ENCODE measurements around the gene CAMKK2. TPM values are rescaled to one million over a fixed set of nuclear protein-coding genes. Genes with fewer than 3 reads are reported as not detected.
"Not testable (repeated sequence)": the region's sequence is repeated elsewhere in the genome, so short reads cannot be mapped to it uniquely, and the experiment has no call there.

The CAMKK2 gene
- total RNA-seq, 2 experiments from 2014 or later = 27.6 to 29.1 TPM

GRCh38 chr12:121264951-121265515 is 31.5 kb downstream of the CAMKK2 start:
- no peak for DNase-seq

DNA sequence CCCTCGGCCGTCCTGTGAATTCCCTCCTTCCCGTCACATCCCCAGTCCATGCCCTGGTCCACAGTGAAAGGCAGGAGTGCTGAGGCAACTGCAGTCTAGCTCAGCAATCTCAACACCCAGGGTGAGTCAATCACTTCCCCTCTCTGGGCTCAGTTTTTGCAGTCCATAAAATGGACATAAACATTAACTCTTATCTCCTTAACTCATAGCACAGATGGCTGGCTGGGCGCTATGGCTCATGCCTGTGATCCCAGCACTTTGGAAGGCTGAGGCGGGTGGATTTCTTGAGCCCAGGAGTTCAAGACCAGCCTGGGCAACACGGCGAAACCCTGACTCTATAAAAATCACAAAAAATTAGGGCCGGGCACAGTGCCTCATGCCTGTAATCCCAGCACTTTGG is 32.4 kb downstream of the CAMKK2 start:
- ChIA-PET POLR2A (no interaction called here), CTCF (no interaction called here)
- no peaks in the 10 kb centered on the region for H3K4me1 Mint-ChIP-seq
- no peak for DNase-seq
- H3K27ac Mint-ChIP-seq = no peak overlapping the region
- no peaks in the 10 kb centered on the region for H3K9me3 Mint-ChIP-seq
- H3K27me3 Mint-ChIP-seq = no peaks in the 10 kb centered on the region
- H3K36me3 Mint-ChIP-seq (ENCODE audit: low read depth) = peaks cover 46% of the 10 kb centered on the region
- no peak overlapping the region for H3K4me3 Mint-ChIP-seq

More at GRCh38 chr12:121264951-121265515, 31.5 kb downstream of the CAMKK2 start:
- no peaks in the 10 kb centered on the region for H3K9me3 Mint-ChIP-seq
- H3K4me1 Mint-ChIP-seq = no peaks in the 10 kb centered on the region
- H3K36me3 Mint-ChIP-seq (ENCODE audit: low read depth) = peaks cover 46% of the 10 kb centered on the region
- ChIA-PET POLR2A (interaction anchor here (0.7 kb wide), 1 partner anchor 24 kb away, joined by 3 read pairs; no protein-coding TSS in a partner anchor), CTCF (no interaction called here)
- H3K27me3 Mint-ChIP-seq = no peaks in the 10 kb centered on the region
- no peak overlapping the region for H3K4me3 Mint-ChIP-seq
- H3K27ac Mint-ChIP-seq = no peak overlapping the region

GRCh38 chr12:121263206-121263935 is 33.1 kb downstream of the CAMKK2 start:
- no peak for DNase-seq
- Mint-ChIP-seq H3K36me3 (ENCODE audit: low read depth) (peaks cover 46% of the 10 kb centered on the region), H3K9me3 (no peaks in the 10 kb centered on the region), H3K4me1 (no peaks in the 10 kb centered on the region), H3K27ac (no peak overlapping the region), H3K27me3 (no peaks in the 10 kb centered on the region), H3K4me3 (no peak overlapping the region)
- ChIA-PET POLR2A (no interaction called here), CTCF (no interaction called here)

GRCh38 chr12:121261398-121261797 is 35.1 kb downstream of the CAMKK2 start:
- CTCF ChIA-PET = no interaction called here
- Mint-ChIP-seq H3K4me3 (no peak overlapping the region), H3K36me3 (ENCODE audit: low read depth) (peaks cover 45% of the 10 kb centered on the region), H3K27ac (no peak overlapping the region), H3K4me1 (no peaks in the 10 kb centered on the region), H3K27me3 (no peaks in the 10 kb centered on the region), H3K9me3 (no peaks in the 10 kb centered on the region)
- no peak for DNase-seq
- POLR2A ChIA-PET = interaction anchor here (0.7 kb wide), 1 partner anchor 139 kb away, joined by 3 read pairs; the partner anchor contains the start of gene RNF34

- no peaks in the 10 kb centered on the region for H3K4me1 Mint-ChIP-seq
- no peaks in the 10 kb centered on the region for H3K27me3 Mint-ChIP-seq
- H3K4me3 Mint-ChIP-seq = no peak overlapping the region
- ChIA-PET POLR2A (no interaction called here), CTCF (no interaction called here)
- no peak overlapping the region for H3K27ac Mint-ChIP-seq
- peaks cover 50% of the 10 kb centered on the region for H3K36me3 Mint-ChIP-seq (ENCODE audit: low read depth)
- DNase-seq = no peak
- H3K9me3 Mint-ChIP-seq = no peaks in the 10 kb centered on the region
Observed at GRCh38 chr12:121260091-121260490, 36.4 kb downstream of the CAMKK2 start.

DNA sequence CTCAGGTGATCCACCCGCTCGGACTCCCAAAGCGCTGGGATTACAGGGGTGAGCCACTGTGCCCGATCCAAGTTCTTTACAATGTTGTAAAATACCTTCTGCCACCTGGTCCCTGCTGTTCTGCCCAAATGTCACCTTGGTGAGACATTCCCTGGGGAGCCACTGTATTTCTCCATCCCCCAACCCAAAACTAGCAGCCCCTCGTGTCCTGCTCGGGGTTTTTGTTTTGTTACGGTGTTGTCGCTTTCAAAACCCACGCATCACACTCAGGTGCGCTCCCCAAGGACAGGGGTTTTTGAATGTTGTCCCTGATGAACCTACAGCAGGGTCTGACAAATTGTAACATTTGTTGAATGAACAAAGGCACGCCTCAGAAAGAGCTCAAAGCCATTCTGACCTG is 37.4 kb downstream of the CAMKK2 start:
- Mint-ChIP-seq H3K36me3 (ENCODE audit: low read depth) (peaks cover 58% of the 10 kb centered on the region), H3K9me3 (no peaks in the 10 kb centered on the region), H3K27ac (no peak overlapping the region), H3K4me1 (no peaks in the 10 kb centered on the region), H3K4me3 (no peak overlapping the region), H3K27me3 (no peaks in the 10 kb centered on the region)
- ChIA-PET CTCF (interaction anchor here (0.7 kb wide), 1 partner anchor 684 kb away, joined by 3 read pairs; no protein-coding TSS in a partner anchor), POLR2A (no interaction called here)
- no peak for DNase-seq

- not testable (repeated sequence) for H3K9me3 Mint-ChIP-seq, H3K4me1 Mint-ChIP-seq, DNase-seq, H3K4me3 Mint-ChIP-seq, H3K27me3 Mint-ChIP-seq, H3K27ac Mint-ChIP-seq
- CTCF ChIA-PET = interaction anchor here (1.0 kb wide), 1 partner anchor 130 kb away, joined by 3 read pairs; no protein-coding TSS in a partner anchor
- POLR2A ChIA-PET = interaction anchor here (0.6 to 1.0 kb wide), 3 partner anchors 19 to 34 kb away, joined by 3 read pairs; no protein-coding TSS in a partner anchor
- peaks cover 66% of the 10 kb centered on the region for H3K36me3 Mint-ChIP-seq (ENCODE audit: low read depth)
Observed at GRCh38 chr12:121257704-121258449, 38.6 kb downstream of the CAMKK2 start.

DNA sequence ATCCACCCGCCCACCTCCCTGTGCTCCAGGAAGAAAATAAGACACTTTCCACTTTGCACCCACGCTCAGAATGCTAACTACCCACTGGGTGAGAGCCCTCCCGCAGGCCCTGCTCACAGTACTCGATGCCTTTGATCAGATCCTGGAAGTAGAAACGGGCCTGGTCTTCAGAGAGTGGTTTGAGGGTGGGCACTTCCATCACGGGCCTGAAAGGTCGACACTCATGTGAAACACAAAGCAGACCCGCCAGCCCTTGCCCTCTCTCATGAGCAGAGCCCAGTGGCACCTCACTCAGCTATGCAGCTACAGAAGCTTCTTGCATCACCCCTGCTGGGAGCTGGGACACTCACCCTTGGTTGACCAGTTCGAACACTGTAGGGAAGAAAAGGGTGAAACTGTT is 41.1 kb downstream of the CAMKK2 start:
- Mint-ChIP-seq H3K27ac (no peak overlapping the region), H3K27me3 (no peaks in the 10 kb centered on the region), H3K4me3 (no peak overlapping the region), H3K9me3 (no peaks in the 10 kb centered on the region), H3K36me3 (ENCODE audit: low read depth) (peaks cover 66% of the 10 kb centered on the region), H3K4me1 (no peaks in the 10 kb centered on the region)
- DNase-seq = no peak
- ChIA-PET POLR2A (interaction anchor here (1.1 to 1.3 kb wide), 2 partner anchors 24 to 145 kb away, joined by 3 read pairs; partner anchors contain the start of gene RNF34), CTCF (no interaction called here)

GRCh38 chr12:121253638-121254335 is 42.7 kb downstream of the CAMKK2 start:
- DNase-seq = no peak
- Mint-ChIP-seq H3K9me3 (no peaks in the 10 kb centered on the region), H3K36me3 (ENCODE audit: low read depth) (peaks cover 62% of the 10 kb centered on the region), H3K4me3 (no peak overlapping the region), H3K27me3 (no peaks in the 10 kb centered on the region), H3K27ac (no peak overlapping the region), H3K4me1 (no peaks in the 10 kb centered on the region)
- POLR2A ChIA-PET = no interaction called here
- CTCF ChIA-PET = no interaction called here

GRCh38 chr12:121252712-121253345 is 43.7 kb downstream of the CAMKK2 start:
- H3K27ac Mint-ChIP-seq = no peak overlapping the region
- H3K27me3 Mint-ChIP-seq = no peaks in the 10 kb centered on the region
- no peak for DNase-seq
- H3K9me3 Mint-ChIP-seq = no peaks in the 10 kb centered on the region
- ChIA-PET CTCF (no interaction called here), POLR2A (no interaction called here)
- H3K4me3 Mint-ChIP-seq = no peak overlapping the region
- no peaks in the 10 kb centered on the region for H3K4me1 Mint-ChIP-seq
- peaks cover 58% of the 10 kb centered on the region for H3K36me3 Mint-ChIP-seq (ENCODE audit: low read depth)

DNA sequence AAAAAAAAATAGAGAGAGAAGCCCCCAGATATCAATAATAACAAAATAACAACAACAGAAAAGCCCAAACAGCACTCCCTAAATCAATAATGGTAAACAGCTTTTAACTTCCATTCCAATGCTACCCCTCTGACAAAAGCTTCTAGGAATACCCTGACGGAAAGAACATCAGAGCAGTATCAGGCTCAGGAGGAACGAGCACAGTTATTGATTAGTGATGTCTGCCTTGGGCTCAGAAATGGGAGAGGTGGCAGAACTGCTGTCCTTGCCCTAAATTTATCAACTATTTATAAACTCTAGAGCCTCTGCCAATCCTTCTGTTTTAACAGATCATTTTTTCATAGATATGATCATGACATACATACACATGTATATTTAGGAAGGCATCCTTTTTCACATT is 44.7 kb downstream of the CAMKK2 start:
- H3K27ac Mint-ChIP-seq = no peak overlapping the region
- H3K9me3 Mint-ChIP-seq = no peaks in the 10 kb centered on the region
- no peak overlapping the region for H3K4me3 Mint-ChIP-seq
- H3K27me3 Mint-ChIP-seq = no peaks in the 10 kb centered on the region
- ChIA-PET CTCF (interaction anchor here (1.3 to 1.5 kb wide), 2 partner anchors 13 to 21 kb away, joined by 3 to 4 read pairs; no protein-coding TSS in a partner anchor), POLR2A (interaction anchor here (1.5 kb wide), 1 partner anchor 101 kb away, joined by 3 read pairs; no protein-coding TSS in a partner anchor)
- H3K36me3 Mint-ChIP-seq (ENCODE audit: low read depth) = peaks cover 57% of the 10 kb centered on the region
- DNase-seq = no peak
- no peaks in the 10 kb centered on the region for H3K4me1 Mint-ChIP-seq

DNA sequence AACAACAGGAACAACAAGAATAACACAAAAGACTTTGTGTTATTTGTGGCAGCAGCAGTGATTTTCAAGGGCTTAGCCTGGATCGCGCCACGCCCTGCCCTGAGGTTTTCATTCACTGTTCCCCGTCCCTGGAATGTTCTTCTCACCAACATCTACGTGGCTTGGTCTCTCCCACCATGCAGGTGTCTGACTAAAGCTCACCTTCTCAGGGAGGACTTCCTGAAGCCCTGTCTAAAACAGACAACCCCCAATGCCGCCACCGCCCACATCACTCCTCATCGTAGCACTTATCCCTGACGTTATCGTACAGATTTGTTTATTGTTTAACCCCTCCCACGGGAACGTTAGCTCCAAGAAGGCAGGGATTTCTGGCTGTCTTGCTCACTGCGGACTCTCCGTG is 46.1 kb downstream of the CAMKK2 start:
- CTCF ChIA-PET = interaction anchor here (1.5 kb wide), 1 partner anchor 19 kb away, joined by 3 read pairs; no protein-coding TSS in a partner anchor
- DNase-seq = no peak
- peaks cover 47% of the 10 kb centered on the region for H3K36me3 Mint-ChIP-seq (ENCODE audit: low read depth)

More for the DNA sequence above, 46.1 kb downstream of the CAMKK2 start:
- no peak overlapping the region for H3K27ac Mint-ChIP-seq
- no peaks in the 10 kb centered on the region for H3K4me1 Mint-ChIP-seq
- no peaks in the 10 kb centered on the region for H3K9me3 Mint-ChIP-seq
- no peak overlapping the region for H3K4me3 Mint-ChIP-seq
- POLR2A ChIA-PET = interaction anchor here (1.0 to 1.5 kb wide), 2 partner anchors 63 to 102 kb away, joined by 3 read pairs; no protein-coding TSS in a partner anchor
- H3K27me3 Mint-ChIP-seq = no peaks in the 10 kb centered on the region
